Fibroblast of the aortic adventitia (primary cell): ENCODE measurements around the gene AATK. TPM values are rescaled to one million over a fixed set of nuclear protein-coding genes. Genes with fewer than 3 reads are reported as not detected.

ENCODE experiments used
- DNase-seq: peaks from one replicate; pipeline ENCODE4 v3.0.0-alpha.2; 2010; ENCODE audit warnings: low read depth
- H3K4me3 ChIP-seq: 2 replicates; pipeline ENCODE4 v1.5.1; 2011; ENCODE audit warnings: low read depth, mild to moderate bottlenecking, control low read depth, low read length, moderate library complexity
- CTCF ChIP-seq: IDR thresholded peaks from 2 replicates; pipeline ENCODE4 v1.5.1; 2011; ENCODE audit warnings: mild to moderate bottlenecking, low read length, control low read depth, inconsistent platforms; ENCODE audit not compliant: insufficient read depth
- total RNA-seq: library from RNA; depleted of rRNA; stranded (reverse); fragments of >200 nt; gene quantifications from 2 replicates; pipeline ENCODE4 v1.2.3, GENCODE V29; 2012; ENCODE audit warnings: low replicate concordance

AATK gene
- total RNA-seq, 1 donor = 0.18 TPM

DNA sequence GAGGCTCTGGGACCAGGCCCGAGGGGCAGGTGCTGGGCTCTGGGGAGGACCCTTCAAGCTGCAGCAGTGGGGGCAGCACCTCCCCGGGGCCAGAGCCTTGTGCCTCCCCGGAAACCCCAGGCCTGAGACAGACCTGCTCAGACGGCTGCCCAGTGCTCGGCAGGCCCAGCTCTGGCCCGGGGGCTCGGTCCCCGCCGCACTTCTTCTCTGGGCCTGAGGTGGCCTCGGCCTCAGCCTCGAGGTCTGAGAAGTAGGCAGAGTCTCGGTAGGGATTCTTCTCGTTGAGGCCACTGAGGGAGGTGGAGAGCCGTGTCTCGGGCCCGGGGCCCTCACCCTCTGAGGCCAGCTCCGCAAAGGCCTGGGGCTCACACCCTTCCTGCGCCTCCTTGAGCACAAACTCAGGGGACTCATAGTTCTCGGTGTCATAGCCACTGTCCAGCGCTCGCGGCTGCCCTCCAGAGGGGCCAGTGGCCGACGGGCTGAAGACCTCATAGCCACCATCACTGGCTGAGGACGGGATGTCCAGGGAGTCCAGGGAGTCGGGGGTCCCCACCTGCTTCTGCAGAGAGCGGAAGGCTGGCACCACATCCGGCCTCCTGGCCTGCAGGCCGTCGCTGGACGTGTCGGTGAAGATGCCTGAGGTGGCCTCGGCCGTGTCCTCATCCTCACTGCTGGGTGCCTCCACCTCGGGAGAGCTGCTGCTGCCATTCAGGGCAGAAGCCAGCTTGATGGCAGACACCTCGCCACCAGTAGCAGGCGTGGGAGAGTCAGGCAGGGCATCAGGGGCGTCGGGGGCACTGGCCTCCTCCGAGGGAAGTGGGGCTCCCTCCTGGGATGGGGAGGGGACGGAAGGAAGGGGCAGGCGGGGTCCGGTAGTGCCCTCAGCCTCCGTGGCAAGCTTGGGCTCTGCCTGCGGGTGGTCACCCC is 45.1 kb downstream of the AATK start:
- TF ChIP-seq CTCF = no peak
- DNase-seq = no peak
- H3K4me3 ChIP-seq = no peak overlapping the region

GRCh38 chr17:81120149-81120484 is 45.9 kb downstream of the AATK start:
- H3K4me3 ChIP-seq = peak overlapping the region; percentile 17

DNA sequence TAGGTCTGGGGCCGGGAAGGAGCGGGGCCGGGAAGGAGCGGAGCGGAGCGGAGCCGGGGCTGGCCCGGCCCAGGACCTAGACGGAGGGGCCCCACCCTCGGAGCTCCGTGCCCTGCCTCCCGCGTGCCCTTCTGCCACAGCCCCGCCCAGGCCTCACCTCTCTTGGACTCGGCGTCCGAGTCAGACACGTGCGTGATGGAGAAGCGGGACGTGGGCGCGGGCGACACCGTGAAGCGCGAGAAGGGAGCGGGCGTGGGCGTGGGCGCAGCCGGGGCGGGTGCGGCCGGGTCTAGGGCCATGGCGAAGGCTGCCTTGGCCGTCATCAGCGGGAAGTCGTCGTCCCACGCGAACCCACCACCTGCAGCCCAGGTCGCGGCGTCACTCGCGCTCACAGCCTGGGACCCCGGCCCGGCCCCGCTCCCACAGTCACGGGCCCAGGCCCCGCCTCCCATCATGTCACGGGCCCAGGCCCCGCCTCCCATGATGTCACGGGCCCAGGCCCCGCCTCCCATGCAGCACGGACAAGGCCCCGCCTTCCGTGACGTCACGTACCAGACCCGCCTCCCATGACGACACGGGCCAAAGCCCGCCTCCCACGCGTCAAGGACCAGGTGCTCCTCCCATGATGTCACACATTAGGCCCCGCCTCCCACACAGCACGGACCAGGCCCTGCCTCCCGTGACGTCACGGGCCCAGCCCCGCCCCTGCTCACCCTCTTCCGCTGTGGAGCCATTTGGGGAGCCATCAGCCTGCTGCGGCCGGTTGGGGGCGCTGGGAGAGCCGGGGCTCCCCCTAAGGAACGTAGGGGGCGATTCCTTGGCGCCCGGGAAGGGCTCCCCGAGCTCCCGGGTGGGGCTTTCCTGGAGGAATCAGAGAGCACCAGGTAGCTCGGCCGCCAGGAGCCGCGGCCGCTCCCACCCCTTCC is 46.5 kb downstream of the AATK start:
- H3K4me3 ChIP-seq = peak overlapping the region; percentile 71
- peak; percentile 22 for TF ChIP-seq CTCF
- DNase-seq = peak; percentile 93

More at GRCh38 chr17:81120149-81120484, 45.9 kb downstream of the AATK start:
- no peak for DNase-seq
- no peak for TF ChIP-seq CTCF

- H3K4me3 ChIP-seq = peak overlapping the region; percentile 71
- no peak for TF ChIP-seq CTCF
- DNase-seq = no peak
Measured at GRCh38 chr17:81118308-81119221, 47.5 kb downstream of the AATK start.

DNA sequence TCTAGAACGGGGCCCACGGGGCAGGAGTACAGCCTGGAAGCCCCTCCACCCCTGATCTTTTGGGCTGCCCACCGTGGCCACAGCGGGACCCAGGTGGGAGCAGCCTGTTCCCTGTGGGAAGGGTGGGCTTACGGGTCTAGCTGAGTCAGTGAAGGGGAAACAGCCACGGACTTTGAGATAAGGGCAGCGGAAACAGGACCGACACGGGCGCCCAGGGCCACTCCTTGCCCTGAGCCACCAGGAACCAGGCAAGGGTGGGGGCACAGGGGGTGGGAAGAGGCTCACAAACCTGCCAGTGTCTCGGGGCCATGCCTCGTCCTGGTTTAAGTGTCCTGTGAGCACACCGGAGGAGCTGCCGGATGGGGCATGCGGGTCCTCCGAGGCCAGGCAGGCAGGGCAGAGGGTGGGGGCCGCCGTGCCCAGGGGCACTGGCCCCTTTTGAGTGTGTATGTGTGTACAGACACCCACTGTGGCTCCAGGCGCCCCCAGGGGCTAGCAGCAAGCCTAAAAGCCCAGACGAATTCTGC is 48.3 kb downstream of the AATK start:
- TF ChIP-seq CTCF = no peak
- no peak overlapping the region for H3K4me3 ChIP-seq
- no peak for DNase-seq

- H3K4me3 ChIP-seq = no peak overlapping the region
- no peak for DNase-seq
- TF ChIP-seq CTCF = no peak
Measured at GRCh38 chr17:81116704-81117103, 49.3 kb downstream of the AATK start.
